GM18873 (cell line): ENCODE results near the gene PAPOLB.
"Not testable (repeated sequence)": the region's sequence is repeated elsewhere in the genome, so short reads cannot be mapped to it uniquely, and the experiment has no call there.

Experiments used
- ATAC-seq: cut with Tn5 transposase; IDR thresholded peaks from one replicate; pipeline ENCODE4 v1.9.1; 2021; ENCODE audit warnings: mild to moderate bottlenecking, moderate library complexity, moderate number of reproducible peaks; ENCODE audit not compliant: unreplicated experiment, low FRiP score

Gene PAPOLB

DNA sequence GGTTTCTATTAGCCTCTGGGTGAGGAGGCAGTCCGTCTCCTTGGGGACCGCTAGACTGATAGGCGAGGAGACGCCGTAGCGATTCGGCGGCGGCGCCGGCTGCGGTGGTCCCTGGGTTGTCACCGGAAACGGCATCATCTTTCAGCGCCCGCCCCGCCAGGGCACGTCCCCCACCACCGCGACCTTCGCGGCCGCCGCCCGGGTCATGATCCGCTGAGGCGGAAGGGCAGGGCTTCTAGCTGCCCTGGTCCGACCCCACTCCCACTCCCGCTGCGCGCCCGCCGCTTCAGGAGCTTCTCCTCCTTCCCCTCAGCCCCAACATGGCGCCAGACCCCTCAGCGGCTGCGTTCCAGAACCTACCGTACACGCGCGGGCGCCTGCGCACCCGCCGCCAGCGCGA, at the start of gene PAPOLB:
Gene PAPOLB, minus strand, starts transcription at position 358 of the 400 bp plus-strand sequence. Its CDS starts 220 bp downstream, at position 138.
- no peak for ATAC-seq

DNA sequence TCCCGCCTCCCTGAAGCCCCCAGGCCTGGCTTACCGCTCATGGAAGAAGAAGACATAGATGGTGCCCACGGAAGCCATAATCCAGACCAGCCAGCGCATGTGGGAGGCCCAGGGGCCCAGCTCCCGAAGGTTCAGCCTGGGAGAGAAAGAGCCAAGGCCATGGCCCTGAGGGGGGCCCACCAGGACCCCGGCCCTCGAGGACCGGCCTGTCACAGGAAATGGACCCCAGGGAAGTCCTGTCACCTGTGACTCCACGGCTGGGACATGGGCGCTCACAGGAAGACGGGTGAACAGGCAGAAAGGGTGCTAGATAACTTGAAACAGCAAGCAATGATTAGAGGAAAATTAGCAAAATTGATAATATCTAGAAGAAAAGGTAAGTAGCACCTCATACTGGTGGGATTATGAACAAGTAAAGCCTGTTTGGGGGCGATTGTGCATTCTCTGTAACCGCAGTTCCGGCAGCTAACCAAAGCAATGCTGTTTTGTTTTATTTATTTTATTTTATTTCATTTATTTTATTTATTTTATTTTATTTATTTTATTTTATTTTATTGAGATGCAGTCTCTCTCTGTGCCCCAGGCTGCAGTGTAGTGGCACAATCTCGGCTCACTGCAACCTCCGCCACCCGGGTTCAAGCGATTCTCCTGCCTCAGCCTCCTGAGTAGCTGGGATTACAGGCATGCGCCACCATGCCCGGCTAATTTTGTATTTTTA, 49.4 kb upstream of the PAPOLB start:
- no peak for ATAC-seq

DNA sequence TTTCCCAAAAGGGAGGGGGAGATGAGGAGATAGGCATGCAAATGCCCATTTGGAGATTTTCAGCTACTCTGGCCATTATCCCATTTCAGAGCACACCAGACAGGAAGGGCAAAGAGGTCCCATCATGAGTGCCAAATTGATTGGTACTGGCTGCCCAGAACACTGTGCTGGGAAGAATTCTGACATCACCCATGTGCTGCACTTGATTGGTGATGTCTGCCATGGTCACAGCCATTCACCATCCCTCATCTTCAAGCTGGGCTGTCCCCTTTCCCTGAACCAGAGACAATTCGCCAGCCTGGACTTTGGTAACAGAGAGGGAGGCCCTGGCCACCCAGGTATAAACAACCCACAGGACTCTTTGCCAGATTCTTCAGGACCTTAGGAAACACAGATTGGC, 44.9 kb upstream of the PAPOLB start:
- ATAC-seq = no peak

DNA sequence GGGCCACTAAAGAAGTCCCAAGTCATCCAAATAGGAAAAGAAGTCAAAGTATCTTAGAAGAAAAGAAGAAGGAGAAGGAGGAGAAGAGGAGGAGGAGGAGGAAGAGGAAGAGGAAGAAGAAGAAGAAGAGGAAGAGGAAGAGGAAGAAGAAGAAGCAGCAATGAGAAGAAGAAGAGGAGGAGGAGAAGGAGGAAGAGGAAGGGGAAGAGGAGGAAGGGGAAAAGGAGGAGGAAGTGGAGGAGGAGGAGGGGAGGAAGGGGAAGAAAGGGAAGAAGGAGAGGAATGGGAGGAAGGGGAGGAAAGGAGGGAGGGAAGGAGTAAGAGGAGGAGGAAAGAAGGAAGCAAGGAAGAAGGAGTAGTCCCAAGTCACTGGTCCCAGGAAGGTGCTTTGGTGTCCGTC, 43.3 kb upstream of the PAPOLB start:
- ATAC-seq = no peak

- ATAC-seq = no peak
Observed at GRCh38 chr7:4904346-4904745, 42.5 kb upstream of the PAPOLB start.

DNA sequence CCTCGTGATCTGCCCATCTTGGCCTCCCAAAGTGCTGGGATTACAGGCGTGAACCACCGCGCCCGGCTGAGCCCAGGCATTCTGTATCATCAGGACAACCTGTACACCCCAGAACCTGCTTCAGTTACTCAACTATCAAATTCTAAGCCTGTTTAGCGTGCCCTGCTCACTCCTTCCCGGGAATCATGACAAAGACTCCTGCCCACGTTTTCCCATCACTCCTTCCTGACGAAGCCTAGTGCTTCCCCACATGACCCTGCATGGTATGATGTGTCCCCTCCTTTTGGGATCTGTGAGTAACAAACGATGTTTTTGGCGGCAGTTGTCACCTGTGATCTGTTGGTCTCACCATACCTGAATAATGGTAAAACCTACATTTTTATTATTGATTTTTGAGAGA, 33.9 kb upstream of the PAPOLB start:
- no peak for ATAC-seq

GRCh38 chr7:4894482-4894881, 32.7 kb upstream of the PAPOLB start:
- no peak for ATAC-seq

- ATAC-seq = no peak
Observed at GRCh38 chr7:4893929-4894475, 32.2 kb upstream of the PAPOLB start.

DNA sequence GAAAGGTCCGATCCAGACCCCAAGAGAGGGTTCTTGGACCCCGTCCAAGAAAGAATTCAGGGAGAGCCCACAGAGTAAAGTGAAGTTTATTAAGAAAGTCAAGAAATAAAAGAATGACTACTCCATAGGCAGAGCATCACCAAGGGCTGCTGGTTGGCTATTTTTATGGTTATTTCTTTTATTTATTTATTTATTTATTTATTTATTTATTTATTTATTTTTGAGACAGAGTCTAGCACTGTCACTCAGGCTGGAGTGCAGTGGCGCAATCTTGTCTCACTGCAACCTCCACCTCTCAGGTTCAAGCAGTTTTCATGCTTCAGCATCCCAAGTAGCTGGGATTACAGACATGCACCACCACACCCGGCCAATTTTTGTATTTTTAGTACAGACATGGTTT, 31.4 kb upstream of the PAPOLB start:
- not testable (repeated sequence) for ATAC-seq

- not testable (repeated sequence) for ATAC-seq
Observed at GRCh38 chr7:4891522-4891921, 29.7 kb upstream of the PAPOLB start.

DNA sequence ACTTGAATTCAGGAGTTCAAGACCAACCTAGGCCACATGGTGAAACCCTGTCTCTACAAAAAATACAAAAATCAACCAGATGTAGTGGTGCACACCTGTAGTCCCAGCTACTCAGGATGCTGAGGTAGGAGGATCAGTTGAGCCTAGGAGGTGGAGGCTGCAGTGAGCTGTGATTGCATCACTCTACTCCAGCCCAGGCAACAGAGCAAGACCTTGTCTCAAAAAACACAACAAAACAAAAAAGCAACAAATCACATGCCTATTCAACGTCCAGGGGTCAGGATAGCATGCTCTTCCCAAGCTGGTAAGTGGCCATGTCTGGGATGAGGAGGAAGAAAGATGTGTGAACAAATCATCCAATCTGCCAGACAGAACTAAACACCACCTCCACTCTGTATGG, 27.9 kb upstream of the PAPOLB start:
- ATAC-seq = no peak

- ATAC-seq = no peak
Observed at GRCh38 chr7:4888161-4888560, 26.3 kb upstream of the PAPOLB start.

DNA sequence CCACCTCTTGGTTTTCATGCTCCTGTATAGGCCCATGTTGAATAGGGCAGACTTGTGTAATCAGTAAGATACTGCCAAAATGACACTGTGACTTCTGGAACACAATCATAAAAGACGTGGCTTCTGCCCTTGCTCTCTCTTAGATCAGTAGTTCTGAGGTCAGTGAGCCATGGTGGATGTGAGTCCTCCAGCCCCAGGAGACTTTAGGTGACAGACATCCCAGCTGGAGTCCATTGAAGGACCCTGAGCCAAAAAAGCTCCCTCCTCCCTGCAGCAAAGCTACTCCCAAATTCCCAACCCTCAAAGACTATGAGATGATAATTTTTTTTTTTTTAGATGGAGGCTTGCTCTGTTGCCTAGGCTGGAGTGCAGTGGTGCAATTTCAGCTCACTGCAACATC, 24.8 kb upstream of the PAPOLB start:
- ATAC-seq = no peak

DNA sequence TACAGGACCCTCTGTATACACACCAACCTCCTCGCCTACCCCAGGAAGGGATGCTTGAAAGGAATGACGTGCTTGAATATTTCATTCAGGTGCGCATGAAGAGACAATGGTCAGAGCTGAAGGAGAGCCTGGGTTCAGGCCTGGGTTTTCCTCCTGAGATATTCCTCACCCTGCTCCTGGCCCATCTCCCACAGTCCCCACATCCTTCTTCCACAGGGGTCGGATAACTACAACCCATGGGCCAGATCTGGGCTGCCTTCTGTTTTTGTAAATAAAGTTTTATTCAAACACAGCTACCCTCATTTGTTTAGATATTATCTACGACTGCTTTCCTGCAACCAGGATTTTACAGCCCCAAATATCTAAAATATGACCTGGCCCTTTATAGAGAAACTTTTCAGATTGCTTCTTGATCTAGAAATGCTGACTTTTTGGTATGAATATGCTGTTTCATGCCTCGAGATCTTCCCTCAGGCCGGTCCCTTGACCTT, 23.5 kb upstream of the PAPOLB start:
- ATAC-seq = no peak

- no peak for ATAC-seq
Observed at GRCh38 chr7:4884164-4884563, 22.3 kb upstream of the PAPOLB start.

- no peak for ATAC-seq
Observed at GRCh38 chr7:4883372-4884144, 21.7 kb upstream of the PAPOLB start, which contains the start of gene RADIL. TSS of gene RADIL (minus strand) at chr7:4883716. CDS start at chr7:4878139, 5,577 bp downstream.

DNA sequence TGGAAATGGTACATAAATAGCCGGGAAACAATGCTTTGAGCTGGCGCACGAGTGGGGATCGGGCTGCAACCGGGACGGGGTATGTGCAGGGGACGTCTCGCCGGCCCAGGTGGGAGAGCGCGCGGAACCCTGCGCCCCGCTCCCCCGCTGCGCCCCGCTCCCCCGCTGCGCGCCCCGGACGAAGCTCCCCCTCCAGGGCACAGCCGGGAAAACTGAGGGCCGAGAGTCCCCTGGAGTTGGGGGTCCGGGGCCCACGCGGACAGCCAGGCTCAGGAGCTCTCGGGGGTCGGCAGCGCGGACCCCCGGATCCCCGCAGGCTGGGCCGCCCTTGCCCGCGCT, 21.2 kb upstream of the PAPOLB start:
- no peak for ATAC-seq

GRCh38 chr7:4882169-4883032, 20.6 kb upstream of the PAPOLB start:
- no peak for ATAC-seq

- no peak for ATAC-seq
Observed at GRCh38 chr7:4880218-4880617, 18.4 kb upstream of the PAPOLB start.

DNA sequence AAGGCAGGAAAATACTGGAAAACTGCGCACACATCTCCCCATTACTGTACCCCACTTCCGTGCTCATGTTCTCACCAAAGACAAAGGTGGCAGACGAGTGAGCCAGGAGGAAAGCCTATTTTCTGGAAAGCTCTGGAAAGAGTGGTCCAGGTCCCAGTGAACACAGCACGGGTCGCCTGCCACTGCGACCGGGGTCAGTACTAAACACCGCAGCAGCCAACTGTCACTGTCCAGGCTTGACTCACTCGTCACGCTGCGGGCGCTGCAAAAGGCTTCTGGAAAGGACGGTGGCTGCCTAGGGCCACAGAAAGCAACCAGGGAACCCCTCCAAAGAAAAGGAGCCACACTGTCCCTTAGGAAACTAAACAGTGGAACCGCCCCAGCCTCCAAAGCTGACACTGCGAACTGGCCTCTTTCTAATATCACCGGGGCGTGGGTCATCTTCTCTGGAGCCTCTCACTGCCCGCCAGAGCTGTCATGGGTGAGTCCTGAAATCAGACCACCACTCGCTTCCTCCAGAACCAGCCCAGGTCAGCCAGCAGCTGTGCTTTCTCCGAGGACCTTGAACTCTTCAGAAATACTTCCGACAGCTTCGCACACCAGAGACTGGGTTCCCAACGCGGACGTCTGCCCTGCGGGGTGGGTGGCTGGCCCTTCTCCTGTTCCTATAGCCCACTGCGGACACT, 17.7 kb upstream of the PAPOLB start:
- ATAC-seq = no peak
